Activated naive CD4-positive, alpha-beta T cell treated with anti-CD3 and anti-CD28 coated beads, Interleukin-2, amount 50 U/mL, for 24 hours (primary cell): ENCODE results near the gene ANXA6.
"Not testable (repeated sequence)": the region's sequence is repeated elsewhere in the genome, so short reads cannot be mapped to it uniquely, and the experiment has no call there.

Experiments used
- H3K27ac Mint-ChIP-seq: one replicate; pipeline ENCODE4 v1.8.0; 2021; ENCODE audit warnings: mild to moderate bottlenecking, mixed read lengths
- H3K27me3 Mint-ChIP-seq: one replicate; pipeline ENCODE4 v1.8.0; 2021; ENCODE audit warnings: mixed read lengths
- H3K36me3 Mint-ChIP-seq: one replicate; pipeline ENCODE4 v1.8.0; 2021; ENCODE audit warnings: mixed read lengths
- H3K4me1 Mint-ChIP-seq: one replicate; pipeline ENCODE4 v1.8.0; 2021; ENCODE audit warnings: mixed read lengths
- H3K4me3 Mint-ChIP-seq: one replicate; pipeline ENCODE4 v1.8.0; 2021; ENCODE audit warnings: mild to moderate bottlenecking, mixed read lengths
- H3K9me3 Mint-ChIP-seq: one replicate; pipeline ENCODE4 v1.8.0; 2021; ENCODE audit warnings: mixed read lengths

ANXA6 gene

GRCh38 chr5:151157426-151158286 lies at the start of gene ANXA6:
ANXA6 (minus strand) TSS chr5:151157779; CDS start chr5:151147901, 9,878 bp downstream.
- Mint-ChIP-seq H3K27ac (peak within 1 kb of the TSS; percentile 96), H3K36me3 (peaks cover 4% of the 10 kb centered on the region), H3K4me1 (peaks cover 73% of the 10 kb centered on the region), H3K4me3 (peak within 1 kb of the TSS; percentile 89), H3K9me3 (no peaks in the 10 kb centered on the region), H3K27me3 (no peaks in the 10 kb centered on the region)

- Mint-ChIP-seq H3K27ac (peak overlapping the region; percentile 26), H3K27me3 (no peaks in the 10 kb centered on the region), H3K4me3 (no peak overlapping the region), H3K4me1 (peaks cover 71% of the 10 kb centered on the region), H3K36me3 (peaks cover 6% of the 10 kb centered on the region), H3K9me3 (no peaks in the 10 kb centered on the region)
Measured at GRCh38 chr5:151205411-151205810, 47.8 kb upstream of the ANXA6 start.

GRCh38 chr5:151204051-151204450 lies 46.5 kb upstream of the ANXA6 start:
- no peak overlapping the region for H3K4me3 Mint-ChIP-seq
- peaks cover 6% of the 10 kb centered on the region for H3K36me3 Mint-ChIP-seq
- H3K27me3 Mint-ChIP-seq: no peaks in the 10 kb centered on the region
- peaks cover 66% of the 10 kb centered on the region for H3K4me1 Mint-ChIP-seq
- peak overlapping the region; percentile 55 for H3K27ac Mint-ChIP-seq
- H3K9me3 Mint-ChIP-seq: no peaks in the 10 kb centered on the region

GRCh38 chr5:151202381-151203139 lies 45.0 kb upstream of the ANXA6 start:
- Mint-ChIP-seq H3K36me3 (peaks cover 11% of the 10 kb centered on the region), H3K27me3 (no peaks in the 10 kb centered on the region), H3K27ac (peak overlapping the region; percentile 72), H3K4me1 (peaks cover 63% of the 10 kb centered on the region), H3K4me3 (no peak overlapping the region), H3K9me3 (no peaks in the 10 kb centered on the region)

GRCh38 chr5:151200913-151201595 lies 43.5 kb upstream of the ANXA6 start:
- Mint-ChIP-seq H3K36me3 (peaks cover 16% of the 10 kb centered on the region), H3K27me3 (no peaks in the 10 kb centered on the region), H3K4me1 (peaks cover 74% of the 10 kb centered on the region), H3K4me3 (no peak overlapping the region), H3K27ac (peak overlapping the region; percentile 25), H3K9me3 (no peaks in the 10 kb centered on the region)

GRCh38 chr5:151199581-151200185 lies 42.1 kb upstream of the ANXA6 start:
- Mint-ChIP-seq H3K27me3 (no peaks in the 10 kb centered on the region), H3K4me1 (peaks cover 75% of the 10 kb centered on the region), H3K36me3 (peaks cover 18% of the 10 kb centered on the region), H3K27ac (peak overlapping the region; percentile 53), H3K4me3 (no peak overlapping the region), H3K9me3 (no peaks in the 10 kb centered on the region)

GRCh38 chr5:151198861-151199260 lies 41.3 kb upstream of the ANXA6 start:
- H3K36me3 Mint-ChIP-seq: peaks cover 22% of the 10 kb centered on the region
- peaks cover 75% of the 10 kb centered on the region for H3K4me1 Mint-ChIP-seq
- H3K27ac Mint-ChIP-seq: no peak overlapping the region
- no peaks in the 10 kb centered on the region for H3K27me3 Mint-ChIP-seq
- no peak overlapping the region for H3K4me3 Mint-ChIP-seq
- H3K9me3 Mint-ChIP-seq: no peaks in the 10 kb centered on the region

GRCh38 chr5:151197291-151197600 lies 39.7 kb upstream of the ANXA6 start:
- H3K9me3 Mint-ChIP-seq, H3K27me3 Mint-ChIP-seq, H3K4me3 Mint-ChIP-seq: not testable (repeated sequence)
- Mint-ChIP-seq H3K27ac (peak overlapping the region; percentile 91), H3K36me3 (peaks cover 31% of the 10 kb centered on the region), H3K4me1 (peaks cover 76% of the 10 kb centered on the region)

GRCh38 chr5:151196556-151197290 lies 39.1 kb upstream of the ANXA6 start:
- peaks cover 78% of the 10 kb centered on the region for H3K4me1 Mint-ChIP-seq
- no peaks in the 10 kb centered on the region for H3K27me3 Mint-ChIP-seq
- no peaks in the 10 kb centered on the region for H3K9me3 Mint-ChIP-seq
- H3K27ac Mint-ChIP-seq: peak overlapping the region; percentile 91
- no peak overlapping the region for H3K4me3 Mint-ChIP-seq
- peaks cover 31% of the 10 kb centered on the region for H3K36me3 Mint-ChIP-seq

- H3K4me3 Mint-ChIP-seq: peak overlapping the region; percentile 31
- peaks cover 80% of the 10 kb centered on the region for H3K4me1 Mint-ChIP-seq
- H3K27me3 Mint-ChIP-seq: no peaks in the 10 kb centered on the region
- peaks cover 5% of the 10 kb centered on the region for H3K9me3 Mint-ChIP-seq
- peak overlapping the region; percentile 93 for H3K27ac Mint-ChIP-seq
- H3K36me3 Mint-ChIP-seq: peaks cover 34% of the 10 kb centered on the region
Measured at GRCh38 chr5:151195622-151196021, 38.0 kb upstream of the ANXA6 start.

- H3K27ac Mint-ChIP-seq: peak overlapping the region; percentile 38
- peaks cover 83% of the 10 kb centered on the region for H3K4me1 Mint-ChIP-seq
- H3K27me3 Mint-ChIP-seq: no peaks in the 10 kb centered on the region
- H3K9me3 Mint-ChIP-seq: peaks cover 13% of the 10 kb centered on the region
- peaks cover 51% of the 10 kb centered on the region for H3K36me3 Mint-ChIP-seq
- no peak overlapping the region for H3K4me3 Mint-ChIP-seq
Measured at GRCh38 chr5:151192626-151193025, 35.0 kb upstream of the ANXA6 start.

- H3K4me1 Mint-ChIP-seq: peaks cover 79% of the 10 kb centered on the region
- H3K27ac Mint-ChIP-seq: peak overlapping the region; percentile 68
- peaks cover 13% of the 10 kb centered on the region for H3K9me3 Mint-ChIP-seq
- peak overlapping the region; percentile 5 for H3K4me3 Mint-ChIP-seq
- no peaks in the 10 kb centered on the region for H3K27me3 Mint-ChIP-seq
- H3K36me3 Mint-ChIP-seq: peaks cover 45% of the 10 kb centered on the region
Measured at GRCh38 chr5:151191661-151192060, 34.1 kb upstream of the ANXA6 start.

- Mint-ChIP-seq H3K9me3 (peaks cover 13% of the 10 kb centered on the region), H3K27me3 (no peaks in the 10 kb centered on the region), H3K27ac (no peak overlapping the region), H3K36me3 (peaks cover 47% of the 10 kb centered on the region), H3K4me3 (peak overlapping the region; percentile 2), H3K4me1 (peaks cover 59% of the 10 kb centered on the region)
Measured at GRCh38 chr5:151189151-151189550, 31.6 kb upstream of the ANXA6 start.

- H3K4me3 Mint-ChIP-seq: no peak overlapping the region
- no peaks in the 10 kb centered on the region for H3K27me3 Mint-ChIP-seq
- peaks cover 41% of the 10 kb centered on the region for H3K4me1 Mint-ChIP-seq
- peaks cover 12% of the 10 kb centered on the region for H3K9me3 Mint-ChIP-seq
- H3K27ac Mint-ChIP-seq: no peak overlapping the region
- H3K36me3 Mint-ChIP-seq: peaks cover 40% of the 10 kb centered on the region
Measured at GRCh38 chr5:151186538-151186937, 29.0 kb upstream of the ANXA6 start.

GRCh38 chr5:151186052-151186451 lies 28.5 kb upstream of the ANXA6 start:
- peaks cover 8% of the 10 kb centered on the region for H3K9me3 Mint-ChIP-seq
- no peak overlapping the region for H3K4me3 Mint-ChIP-seq
- peaks cover 37% of the 10 kb centered on the region for H3K4me1 Mint-ChIP-seq
- H3K27me3 Mint-ChIP-seq: no peaks in the 10 kb centered on the region
- peak overlapping the region; percentile 7 for H3K27ac Mint-ChIP-seq
- H3K36me3 Mint-ChIP-seq: peaks cover 35% of the 10 kb centered on the region
